HG02973 (cell line): ENCODE data around the gene NTM.
"Not testable (repeated sequence)": the region's sequence is repeated elsewhere in the genome, so short reads cannot be mapped to it uniquely, and the experiment has no call there.

ENCODE experiments used
- ATAC-seq: cut with Tn5 transposase; IDR thresholded peaks from one replicate; pipeline ENCODE4 v1.9.1; 2021; ENCODE audit warnings: moderate library complexity; ENCODE audit not compliant: unreplicated experiment

The NTM gene

DNA sequence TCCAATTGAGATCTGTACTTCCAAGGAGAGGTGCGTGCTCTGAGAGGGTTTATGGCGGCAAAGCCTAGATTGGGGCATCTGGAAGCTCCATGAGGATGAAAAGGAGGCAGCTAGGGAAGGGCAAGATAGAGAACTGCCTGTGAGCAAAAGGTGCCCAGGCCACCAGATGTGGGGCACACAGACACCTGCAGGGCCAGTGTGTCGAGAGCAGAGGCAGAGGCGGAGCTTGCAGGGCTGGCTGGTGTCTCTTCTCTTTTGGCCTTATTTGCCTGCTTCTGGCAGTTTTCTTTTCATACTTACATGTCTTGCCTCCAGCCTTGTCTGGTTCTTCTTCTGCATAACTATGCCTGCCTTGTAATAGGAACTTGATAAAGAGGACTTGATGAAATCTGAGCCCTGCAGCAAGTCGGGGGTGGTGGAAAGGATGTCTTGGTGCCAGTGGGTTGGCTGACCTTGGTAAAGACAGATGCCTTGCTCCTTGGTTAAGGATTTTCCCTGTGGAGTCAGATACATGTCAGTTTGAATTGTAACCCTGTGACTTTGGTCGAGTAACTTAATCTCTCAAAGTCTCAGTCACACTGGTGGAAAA, 680.3 kb downstream of the NTM start:
- no peak for ATAC-seq

DNA sequence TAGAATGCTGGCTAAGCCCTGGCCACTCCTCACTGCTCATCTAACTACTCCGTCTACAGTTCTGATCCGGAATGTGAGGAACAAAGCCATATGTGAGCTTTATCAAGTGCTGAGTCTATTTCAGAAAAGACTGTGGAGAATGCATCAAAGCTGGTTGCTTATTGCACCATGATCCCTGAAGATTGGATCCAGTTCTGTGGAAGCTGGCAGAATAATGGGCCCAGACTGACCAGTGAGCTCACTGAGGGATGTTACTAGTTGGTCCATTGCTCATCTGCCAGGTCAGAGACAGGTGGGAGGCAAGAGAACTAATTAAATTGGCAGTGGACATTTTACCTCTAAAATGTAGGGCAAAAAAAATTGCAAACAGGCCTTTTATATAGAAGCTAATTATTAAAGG, 681.3 kb downstream of the NTM start:
- ATAC-seq: no peak

DNA sequence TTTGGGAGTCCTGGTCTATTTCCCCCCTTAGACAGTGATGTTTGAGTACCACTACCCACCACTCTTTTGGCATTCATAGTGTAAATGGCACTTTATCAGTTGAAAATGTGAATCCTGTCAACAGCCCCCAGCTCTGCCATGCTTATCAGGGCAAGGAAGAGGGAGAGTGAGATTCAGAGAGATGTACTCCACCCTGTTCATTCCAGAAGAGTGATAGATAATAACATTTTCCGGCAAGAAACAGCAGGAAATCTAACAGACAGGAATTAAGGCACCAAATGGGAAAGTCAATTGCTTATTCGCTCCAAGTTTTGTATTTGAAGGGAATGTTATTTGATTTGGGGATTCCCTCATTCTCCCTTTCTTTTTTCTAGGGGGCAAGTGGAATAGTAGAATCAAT, 681.9 kb downstream of the NTM start:
- ATAC-seq: no peak

DNA sequence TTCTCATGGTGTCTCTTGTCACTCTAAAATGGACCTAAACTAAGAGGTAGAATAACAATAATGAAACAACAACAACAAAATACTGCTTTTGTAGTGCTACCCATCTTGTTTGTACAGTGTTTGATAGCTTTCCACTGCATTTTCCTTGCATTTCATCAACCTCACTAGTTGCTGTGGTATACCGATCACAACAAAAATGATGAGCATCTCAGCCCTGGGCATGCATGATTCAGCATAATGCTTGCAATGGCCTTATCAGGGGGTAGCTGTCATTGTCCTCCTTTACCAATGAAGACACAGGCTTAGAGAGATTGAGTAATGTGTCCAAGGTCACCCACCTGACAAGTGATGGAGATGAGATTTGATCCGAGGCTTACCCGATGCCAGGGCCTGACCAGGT, 682.5 kb downstream of the NTM start:
- ATAC-seq: no peak

DNA sequence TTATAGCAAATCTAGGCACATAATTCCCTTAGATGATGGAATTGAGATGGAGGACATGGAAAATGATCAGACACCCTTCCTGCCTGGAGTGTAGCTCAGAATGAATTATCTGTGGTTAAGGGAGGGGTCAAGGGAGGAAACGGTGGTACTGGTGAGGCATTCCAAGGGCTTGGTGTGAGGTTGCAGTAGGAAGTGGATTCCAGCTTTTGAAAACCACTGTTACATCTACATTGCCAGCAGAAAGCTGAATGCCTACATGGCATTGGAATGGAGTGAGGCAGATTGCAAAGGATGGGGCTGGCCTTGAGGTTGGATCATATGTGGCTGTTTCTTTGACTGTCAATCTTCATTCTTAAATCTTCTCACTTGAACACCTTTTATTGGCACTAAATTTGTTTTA, 684.4 kb downstream of the NTM start:
- ATAC-seq: no peak

DNA sequence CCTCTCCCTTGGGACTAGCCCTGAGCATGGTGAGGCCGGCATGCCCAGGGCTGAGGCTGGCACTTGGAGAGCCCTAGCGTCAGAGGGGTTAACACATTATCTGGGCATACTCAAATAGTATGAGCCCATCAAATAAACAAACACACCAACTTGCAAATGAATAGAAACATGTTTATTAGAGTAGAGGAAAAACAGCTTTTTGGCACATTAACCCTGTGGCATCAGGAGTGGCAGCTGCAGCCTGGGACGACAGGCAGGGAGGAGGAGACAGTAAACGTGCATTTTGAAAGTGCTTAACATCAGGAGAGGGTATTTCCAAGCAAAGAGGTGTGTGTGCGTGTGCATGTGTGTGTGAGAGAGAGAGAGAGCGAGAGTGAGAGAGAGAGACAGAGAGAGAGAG, 684.9 kb downstream of the NTM start:
- no peak for ATAC-seq

DNA sequence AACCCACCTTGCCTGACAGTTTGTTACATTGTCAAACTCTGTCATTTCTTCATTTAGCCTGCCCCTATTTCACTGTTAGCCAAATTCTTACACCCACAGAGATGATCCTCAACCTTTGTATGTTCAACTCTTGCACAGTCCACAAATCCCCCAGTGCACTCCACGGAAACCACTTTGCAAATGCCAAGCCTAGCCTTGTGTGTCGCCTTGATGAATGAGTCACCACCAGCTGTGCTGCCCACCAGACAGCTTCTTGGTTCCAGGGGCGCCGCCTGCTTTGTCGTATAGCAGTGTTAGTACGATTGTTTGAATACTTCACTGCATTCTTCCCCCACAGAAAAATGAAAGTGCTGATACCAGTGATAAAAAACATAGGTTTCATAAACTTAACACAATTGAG, 686.3 kb downstream of the NTM start:
- no peak for ATAC-seq

DNA sequence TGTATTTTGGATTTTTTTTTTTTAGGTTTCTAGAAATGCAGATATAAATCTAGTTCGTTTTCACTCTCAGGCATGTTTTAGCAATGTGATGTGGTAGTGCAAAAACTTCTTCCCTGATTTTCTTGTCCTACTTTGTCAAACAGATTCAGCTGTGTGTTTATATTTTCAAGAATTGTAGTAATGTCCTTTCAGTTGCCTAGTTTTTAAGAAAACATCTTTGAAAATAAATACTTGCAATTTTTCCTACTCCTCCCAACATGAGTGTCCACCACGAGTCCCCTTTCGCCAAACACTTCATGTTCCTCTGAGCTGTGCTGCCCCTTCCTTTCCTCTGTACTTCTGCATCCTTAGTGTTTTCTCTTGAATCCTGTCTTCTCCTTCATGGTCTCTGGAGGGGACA, 686.9 kb downstream of the NTM start:
- ATAC-seq: no peak

DNA sequence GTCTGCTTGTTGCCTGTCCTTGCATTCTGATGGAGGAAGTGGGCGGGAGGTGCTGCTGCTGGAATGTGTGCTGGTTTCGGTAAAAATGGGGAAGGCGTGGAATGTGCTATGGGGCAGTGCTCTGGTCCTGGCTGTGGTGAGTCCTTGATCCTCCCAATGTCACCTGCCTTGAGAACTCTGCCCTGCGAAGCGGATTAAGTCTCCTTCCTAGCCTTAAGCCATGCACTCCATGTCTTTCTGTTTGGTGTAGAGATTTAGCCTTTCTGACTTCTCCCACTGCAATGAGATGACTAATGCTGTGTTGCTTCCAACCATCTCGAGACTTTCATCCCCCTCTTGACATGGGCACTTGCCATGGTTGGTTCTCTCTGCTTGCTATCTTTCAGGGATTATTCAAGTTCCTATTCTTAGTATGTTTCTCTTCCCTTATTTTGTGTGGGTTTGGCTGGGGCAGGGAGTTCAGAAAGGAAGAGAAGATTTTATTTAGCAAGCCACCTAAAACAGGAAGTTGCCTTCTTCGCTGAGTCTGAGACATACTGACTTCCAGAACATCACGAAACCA, 687.9 kb downstream of the NTM start:
- no peak for ATAC-seq

DNA sequence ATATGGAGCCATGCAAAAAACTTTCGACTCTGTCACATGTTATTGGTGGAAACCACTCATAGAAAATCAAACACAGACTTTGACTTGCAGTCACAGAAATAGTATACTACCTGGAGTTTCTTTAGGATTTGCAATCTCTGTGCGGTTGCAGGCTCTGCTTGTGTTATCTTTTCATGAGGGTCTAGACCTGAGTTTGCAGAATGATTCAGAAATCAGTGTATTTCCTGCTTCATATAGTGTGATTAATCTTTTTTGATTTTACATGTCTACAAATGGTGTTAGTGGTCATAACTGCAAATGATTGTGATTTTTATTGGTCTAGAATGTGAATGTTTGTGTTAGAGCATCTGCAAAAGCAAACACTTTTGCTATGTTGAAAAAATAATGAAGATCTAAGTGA, 690.2 kb downstream of the NTM start:
- no peak for ATAC-seq

DNA sequence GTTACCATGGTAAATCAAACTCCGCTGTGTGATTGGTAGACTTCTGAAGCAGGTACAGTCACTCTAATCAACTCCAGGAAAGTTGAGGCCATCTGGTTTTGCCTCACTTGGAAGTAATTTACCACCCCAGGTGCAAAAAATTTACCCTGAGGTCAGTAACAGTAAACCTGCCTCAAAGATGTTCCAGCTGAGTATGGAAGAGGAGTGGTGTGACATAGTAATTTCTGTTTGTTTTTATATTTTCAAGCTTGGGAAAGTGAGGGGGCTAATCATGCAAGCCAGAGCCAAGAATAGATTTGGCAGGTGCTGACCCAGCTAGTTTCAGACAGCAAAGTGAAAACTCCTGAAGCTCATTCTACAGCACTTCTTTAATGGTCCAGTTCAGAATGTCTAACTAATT, 691.6 kb downstream of the NTM start:
- no peak for ATAC-seq

DNA sequence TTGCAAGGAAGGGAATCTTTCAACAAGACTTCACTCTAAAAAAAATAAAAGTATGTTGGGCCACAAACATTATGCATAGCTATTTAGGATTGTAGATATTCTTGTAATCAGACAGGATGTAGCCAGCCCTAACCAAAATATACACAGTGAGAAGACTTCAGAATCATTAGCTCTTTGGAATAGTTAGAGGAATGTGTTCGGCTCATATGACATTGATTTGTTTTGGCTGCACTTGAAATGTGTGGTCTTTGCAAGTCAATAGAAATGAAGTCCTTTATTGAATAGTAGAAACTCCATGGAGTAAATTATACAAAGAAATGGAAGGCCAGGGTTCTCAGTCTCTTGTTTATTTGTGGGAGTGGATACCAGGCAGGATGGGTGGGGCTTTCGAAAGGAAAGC, 692.1 kb downstream of the NTM start:
- ATAC-seq: no peak

DNA sequence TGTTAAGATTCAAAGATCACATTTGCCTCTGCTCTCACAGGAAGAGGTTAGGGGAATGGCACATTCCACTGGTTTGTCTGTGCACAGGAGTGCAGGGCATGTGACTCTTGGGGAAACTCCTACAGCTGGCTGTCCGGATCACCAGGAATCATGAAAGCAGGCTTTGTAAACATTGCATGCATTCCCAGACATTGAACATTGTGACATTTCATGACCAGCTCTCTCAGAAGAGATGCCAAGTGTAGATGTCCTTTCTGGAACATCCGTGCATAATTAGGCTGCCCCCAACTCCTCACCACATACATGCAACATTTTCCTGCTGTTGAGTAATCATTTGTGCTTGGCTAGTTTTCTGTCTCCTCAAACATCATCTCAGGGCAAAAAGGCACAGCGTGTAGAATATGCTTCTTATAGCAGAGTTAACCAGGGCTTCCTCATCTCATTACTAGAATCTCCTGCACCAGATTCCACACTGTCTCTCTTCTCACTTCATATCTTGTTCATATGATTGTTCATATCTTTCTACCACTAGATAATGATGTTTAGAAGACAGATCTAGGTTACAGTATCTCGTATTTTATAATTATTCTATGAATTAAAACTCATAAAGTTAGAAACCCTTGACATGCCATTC, 694.7 kb downstream of the NTM start:
- no peak for ATAC-seq

DNA sequence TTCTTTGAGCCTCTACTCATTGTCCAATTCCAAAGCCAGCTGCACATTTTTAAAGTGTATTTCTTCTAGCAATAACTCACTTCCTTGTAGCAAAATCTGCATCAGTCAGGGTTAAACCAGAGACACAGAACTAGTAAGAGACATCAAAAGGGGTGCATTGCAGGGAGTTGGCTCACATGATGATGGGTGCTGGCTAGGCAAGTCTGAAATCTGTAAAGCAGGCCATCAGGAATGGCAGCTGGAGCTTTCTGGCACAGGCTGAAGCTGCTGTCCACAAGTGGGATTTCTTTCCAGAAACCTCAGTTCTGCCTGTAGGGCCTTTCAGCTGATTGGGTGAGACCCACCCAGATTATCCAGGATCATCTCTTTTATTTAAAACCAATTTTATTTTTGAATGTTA, 698.1 kb downstream of the NTM start:
- ATAC-seq: no peak

DNA sequence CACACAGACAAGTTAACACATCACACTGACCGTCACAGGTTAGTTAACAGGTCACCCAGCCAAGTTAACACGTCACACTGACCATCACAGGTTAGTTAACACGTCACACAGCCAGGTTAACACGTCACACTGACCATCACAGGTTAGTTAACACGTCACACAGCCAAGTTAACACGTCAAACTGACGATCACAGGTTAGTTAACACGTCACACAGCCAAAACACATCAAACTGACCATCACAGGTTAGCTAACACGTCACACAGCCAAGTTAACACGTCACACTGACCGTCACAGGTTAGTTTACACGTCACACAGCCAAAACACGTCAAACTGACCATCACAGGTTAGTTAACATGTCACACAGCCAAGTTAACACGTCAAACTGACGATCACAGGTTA, 699.2 kb downstream of the NTM start:
- ATAC-seq: not testable (repeated sequence)

DNA sequence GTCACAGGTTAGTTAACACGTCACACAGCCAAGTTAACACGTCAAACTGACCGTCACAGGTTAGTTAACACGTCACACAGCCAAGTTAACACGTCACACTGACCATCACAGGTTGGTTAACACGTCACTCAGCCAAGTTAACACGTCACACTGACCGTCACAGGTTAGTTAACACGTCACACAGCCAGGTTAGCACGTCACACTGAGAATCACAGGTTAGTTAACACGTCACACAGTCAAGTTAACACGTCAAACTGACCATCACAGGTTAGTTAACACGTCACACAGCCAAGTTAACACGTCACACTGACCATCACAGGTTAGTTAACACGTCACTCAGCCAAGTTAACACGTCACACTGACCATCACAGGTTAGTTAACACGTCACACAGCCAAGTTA, 700.5 kb downstream of the NTM start:
- ATAC-seq: not testable (repeated sequence)

DNA sequence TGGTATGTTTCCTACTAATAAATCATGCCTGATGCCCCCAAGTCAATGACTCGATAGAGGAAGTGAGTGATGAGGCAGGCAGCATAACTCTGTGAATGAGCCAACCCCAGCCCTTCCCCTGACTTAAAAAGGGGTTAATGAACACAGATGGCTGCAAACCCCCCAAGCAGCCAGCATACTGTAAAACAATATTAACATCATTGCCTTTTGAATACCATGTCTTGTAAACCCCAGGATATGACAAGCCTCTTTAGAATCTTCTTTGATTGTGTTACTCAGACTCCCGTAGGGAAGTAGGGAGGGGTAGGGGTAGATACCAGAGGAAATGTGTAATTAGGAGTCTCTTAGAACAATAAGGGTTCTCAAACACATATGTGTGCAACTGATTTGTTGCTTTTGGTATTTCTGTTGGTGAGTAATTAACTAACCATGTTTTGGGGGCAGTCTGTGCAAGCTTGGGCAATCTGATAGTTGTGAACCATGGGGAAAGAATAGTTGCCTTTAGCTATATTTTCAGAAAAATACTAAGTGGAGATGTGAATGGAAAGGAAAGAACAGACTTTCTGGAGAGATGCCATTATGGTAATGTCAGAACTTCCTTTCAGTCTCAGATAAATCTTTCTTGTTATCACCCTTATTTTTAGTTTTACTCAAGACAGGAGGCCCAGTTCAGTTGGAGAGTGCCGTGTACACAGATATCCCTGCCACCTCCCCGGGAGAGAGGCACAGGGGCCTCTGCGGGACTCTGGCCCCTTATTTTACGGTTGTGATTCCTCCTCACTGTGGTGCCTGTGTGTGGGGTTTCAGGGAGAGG, 701.8 kb downstream of the NTM start:
- no peak for ATAC-seq

DNA sequence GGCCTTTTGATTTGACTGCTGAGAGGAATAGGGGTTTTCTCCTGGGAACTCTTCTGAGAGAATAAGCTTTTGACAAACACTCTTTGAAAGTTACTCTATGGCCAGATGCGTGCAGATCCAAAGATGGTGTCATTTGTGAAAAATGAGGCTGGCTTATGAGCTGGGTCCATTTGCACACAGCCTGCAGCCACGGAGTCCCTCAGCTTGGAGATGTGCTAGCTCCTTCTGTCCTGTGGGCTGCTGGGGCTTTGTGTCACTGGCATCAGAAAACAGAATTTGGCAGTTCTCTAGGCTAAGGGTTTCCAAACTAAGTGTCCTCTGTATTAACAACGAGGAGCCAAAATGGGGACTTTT, 702.4 kb downstream of the NTM start:
- no peak for ATAC-seq

DNA sequence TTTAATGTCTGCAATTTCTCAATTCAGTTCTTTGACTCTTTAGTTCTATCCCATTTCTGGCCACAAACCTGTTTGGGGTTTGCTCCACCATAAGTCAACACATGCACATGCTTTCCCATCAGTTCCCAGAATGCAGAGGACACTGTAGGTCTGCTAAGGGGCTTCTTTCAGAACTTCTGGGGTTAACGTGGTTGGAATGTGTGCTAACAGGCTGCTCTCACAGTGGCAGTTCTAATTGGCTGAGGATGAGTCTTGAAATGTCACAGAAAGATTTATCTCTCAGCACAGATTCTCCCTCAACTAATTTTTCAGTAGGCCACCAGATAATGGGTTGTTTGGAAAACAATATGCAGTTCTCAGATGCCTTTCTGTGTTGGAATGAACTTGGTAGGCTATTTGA, 703.4 kb downstream of the NTM start:
- ATAC-seq: no peak

DNA sequence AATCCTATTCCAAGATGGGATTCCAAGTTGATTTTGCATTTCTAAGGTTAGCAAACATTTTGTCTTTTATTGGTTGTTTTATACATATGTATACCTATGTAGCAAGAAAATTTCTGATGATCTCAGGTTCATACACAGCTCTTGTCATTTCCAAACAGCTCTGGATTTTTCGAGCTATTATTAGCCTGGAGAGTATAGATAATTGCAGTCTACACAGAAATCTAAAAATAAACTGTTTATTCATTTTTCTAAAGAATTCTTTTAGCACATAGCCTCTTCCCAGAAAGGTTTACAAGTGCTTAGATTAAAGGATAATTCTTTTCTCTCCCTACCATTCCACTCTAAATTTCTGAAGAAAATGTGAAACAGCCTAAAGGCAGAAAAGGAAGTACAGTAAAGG, 705.0 kb downstream of the NTM start:
- no peak for ATAC-seq

DNA sequence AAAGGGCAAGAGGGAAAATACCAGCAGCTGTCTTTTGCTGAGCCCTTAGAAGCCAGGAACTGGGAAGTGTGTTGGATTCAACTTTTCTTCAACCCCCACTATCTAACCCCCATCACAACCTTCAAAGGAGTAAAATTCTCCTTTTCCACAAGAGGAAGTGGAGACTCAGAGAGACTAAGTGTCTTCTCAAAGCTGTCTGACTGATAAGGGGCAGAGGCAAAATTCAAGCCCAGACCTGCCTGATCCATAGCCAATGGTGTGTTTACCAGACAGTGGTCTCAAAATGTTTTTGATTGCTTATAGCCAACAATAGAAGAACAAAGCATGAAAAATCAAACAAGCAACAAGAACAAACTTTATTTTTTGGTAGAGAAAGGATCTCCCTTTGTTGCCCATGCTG, 707.0 kb downstream of the NTM start:
- ATAC-seq: no peak
